ENCODE results near the gene RNF168.
"Not testable (repeated sequence)": the region's sequence is repeated elsewhere in the genome, so short reads cannot be mapped to it uniquely, and the experiment has no call there.

Gene RNF168

GRCh38 chr3:196462680-196463477 is 40.7 kb downstream of the RNF168 start:
- not testable (repeated sequence) for DNase-seq

GRCh38 chr3:196458063-196458462 is 45.5 kb downstream of the RNF168 start:
- DNase-seq: no peak

- not testable (repeated sequence) for DNase-seq
These were observed 46.1 kb downstream of the RNF168 start for GRCh38 chr3:196457470-196457869.

GRCh38 chr3:196454935-196455334 is 48.6 kb downstream of the RNF168 start:
- no peak for DNase-seq

GRCh38 chr3:196445391-196445790 is 58.2 kb downstream of the RNF168 start:
- DNase-seq: not testable (repeated sequence)

GRCh38 chr3:196444500-196444894 is 59.1 kb downstream of the RNF168 start:
- no peak for DNase-seq

GRCh38 chr3:196440696-196441095 is 62.9 kb downstream of the RNF168 start:
- no peak for DNase-seq

GRCh38 chr3:196440041-196440537 is 63.5 kb downstream of the RNF168 start:
- DNase-seq: no peak

- peak; percentile 49 for DNase-seq
These were observed 71.3 kb downstream of the RNF168 start, which contains the start of gene UBXN7 for GRCh38 chr3:196432137-196432879. Gene UBXN7, minus strand, starts transcription at chr3:196432427. Its CDS starts 28 bp downstream, at chr3:196432399.

- no peak for DNase-seq
These were observed 72.1 kb downstream of the RNF168 start for GRCh38 chr3:196431181-196432136.

GRCh38 chr3:196428041-196428440 is 75.5 kb downstream of the RNF168 start:
- DNase-seq: no peak

- not testable (repeated sequence) for DNase-seq
These were observed 79.1 kb downstream of the RNF168 start for GRCh38 chr3:196424421-196424820.

- DNase-seq: peak; percentile 30
These were observed 80.4 kb downstream of the RNF168 start for GRCh38 chr3:196423044-196423781.

GRCh38 chr3:196421668-196422067 is 81.9 kb downstream of the RNF168 start:
- DNase-seq: not testable (repeated sequence)

- DNase-seq: no peak
These were observed 84.2 kb downstream of the RNF168 start for GRCh38 chr3:196419386-196419785.

Measured in SHP77 treated with DMSO at 0.1 percent for 48 hours (cell line).